Measurements from ENCODE around the gene B4GALNT3. TPM values are rescaled to one million over a fixed set of nuclear protein-coding genes. Genes with fewer than 3 reads are reported as not detected.

The B4GALNT3 gene
- total and polyA plus RNA-seq, 10 of the 15 experiments (the other 5 are each of a cell fraction or from before 2014, with no cell fraction given) = 0.05 to 4.2 (median 2.7) TPM; not detected in 1

- no peak overlapping the region for H2AFZ ChIP-seq (ENCODE audit: control insufficient read depth, low read depth, low read length)
- DNase-seq (ENCODE audit: low read depth, low spot score) (no peak), FAIRE-seq (no peak), ATAC-seq (no peak)
- no peaks in the 10 kb centered on the region for H3K27me3 ChIP-seq (replicated peaks in 1 of 2; ENCODE audit: control insufficient read depth in 2 of 2, insufficient read depth in 2 of 2, low read length in 1 of 2)
- CTCF ChIA-PET = interaction anchor here (1.0 kb wide), 1 partner anchor 15 kb away, joined by 3 read pairs; no protein-coding TSS in a partner anchor
- no peak overlapping the region for H3K4me2 ChIP-seq (ENCODE audit: control insufficient read depth, insufficient read depth)
- no peak overlapping the region for H3K4me3 ChIP-seq
- SMC1A ChIA-PET (ENCODE audit: uncharacterized antibody, unreplicated experiment) = no interaction called here
- no TSS peak for BruUV-seq (replicated peaks)
- intact Hi-C loops (cut with micrococcal nuclease; ENCODE audit: unreplicated experiment) = no loop called here
- no peaks in the 10 kb centered on the region for H3K9me3 ChIP-seq (replicated peaks; ENCODE audit: control insufficient read depth, insufficient read depth, low read length)
- no peaks in the 10 kb centered on the region for H3K79me2 ChIP-seq (ENCODE audit: control insufficient read depth, insufficient read depth, low read length)
- POLR2A ChIA-PET = no interaction called here
- no peaks in the 10 kb centered on the region for H3K4me1 ChIP-seq (ENCODE audit: control insufficient read depth, insufficient read depth, low read length)
- H4K20me1 ChIP-seq (ENCODE audit: control insufficient read depth, insufficient read depth) = no peaks in the 10 kb centered on the region
- WGBS (ENCODE audit: insufficient coverage, insufficient replicate concordance, low lambda C conversion rate, missing lambda C conversion rate) = 98% methylated on average over 2 of the region's 2 CpGs
- in situ Hi-C loops (cut with MboI) = no loop called here
- no peak overlapping the region for H3K27ac ChIP-seq (ENCODE audit: control insufficient read depth, insufficient read depth)
- peaks cover 3 to 13% of the 10 kb centered on the region in 2 experiments for H3K36me3 ChIP-seq (ENCODE audit: control insufficient read depth in 2 of 2, insufficient read depth in 2 of 2, low read length in 1 of 2)
- H3K9ac ChIP-seq (ENCODE audit: control insufficient read depth, insufficient read depth, low read length) = no peak overlapping the region
- RAD21 ChIA-PET (ENCODE audit: unreplicated experiment) = no interaction called here
- TF ChIP-seq SIX5 (IDR thresholded peaks at IDR 0.05; ENCODE audit: low read depth, low read length, severe bottlenecking) (no peak), HDAC6 (IDR thresholded peaks at IDR 0.05; ENCODE audit: unreplicated experiment) (no peak), E2F8 (IDR thresholded peaks at IDR 0.05; ENCODE audit: low read depth, partially characterized antibody) (no peak), NFIC (IDR thresholded peaks at IDR 0.05; ENCODE audit: low read depth, low read length) (no peak), MYB (IDR thresholded peaks at IDR 0.05; ENCODE audit: borderline replicate concordance, low read depth, low read length) (no peak), MXI1 (IDR thresholded peaks at IDR 0.05; ENCODE audit: low read depth, low read length) (no peak), STAT3 (IDR thresholded peaks at IDR 0.05; ENCODE audit: low read depth, low read length) (no peak)
These were observed 44.9 kb upstream of the B4GALNT3 start for GRCh38 chr12:414859-415258.

All from GM12878 (cell line).